Subcutaneous abdominal adipose tissue (tissue), 5 donors: ENCODE measurements around the gene OPRL1.

ENCODE experiments used
- H3K27ac ChIP-seq: one replicate; pipeline ENCODE4 v1.7.0; 2013; ENCODE audit warnings: low read depth, mild to moderate bottlenecking, inconsistent platforms, low read length, moderate library complexity
- H3K27me3 ChIP-seq, 5 donors: one replicate each; pipeline ENCODE4 v1.7.0; 2013; ENCODE audit warnings: low read length in 5 of 5, inconsistent platforms in 1 of 5; ENCODE audit not compliant: control insufficient read depth in 5 of 5, insufficient read depth in 4 of 5
- H3K36me3 ChIP-seq, 5 donors: one replicate each; pipeline ENCODE4 v1.7.0; 2013; ENCODE audit warnings: low read length in 5 of 5; ENCODE audit not compliant: control insufficient read depth in 5 of 5, insufficient read depth in 5 of 5
- H3K4me1 ChIP-seq, 5 donors: one replicate each; pipeline ENCODE4 v1.7.0; 2013; ENCODE audit warnings: low read length in 5 of 5, mild to moderate bottlenecking in 3 of 5, moderate library complexity in 1 of 5; ENCODE audit not compliant: control insufficient read depth in 5 of 5, insufficient read depth in 5 of 5
- H3K4me3 ChIP-seq, 5 donors: one replicate each; pipeline ENCODE4 v1.7.0; 2013; ENCODE audit warnings: low read length in 5 of 5, low read depth in 1 of 5
- H3K9ac ChIP-seq, 5 donors: one replicate each; pipeline ENCODE4 v1.7.0; 2013; ENCODE audit warnings: low read length in 5 of 5, mild to moderate bottlenecking in 4 of 5, moderate library complexity in 3 of 5
- H3K9me3 ChIP-seq, 5 donors: one replicate each; pipeline ENCODE4 v1.7.0; 2013; ENCODE audit warnings: low read length in 5 of 5; ENCODE audit not compliant: control insufficient read depth in 5 of 5
- donor health status: healthy.
- donor health status: healthy.
- donor health status: healthy.
- donor health status: healthy.
- donor health status: healthy.

OPRL1 gene

GRCh38 chr20:64139199-64140060 lies 59.5 kb downstream of the OPRL1 start:
- no peak overlapping the region for H3K9ac ChIP-seq
- H3K27me3 ChIP-seq = peaks cover 5 to 32% (median 14%) of the 10 kb centered on the region in 5 donors
- H3K4me3 ChIP-seq = no peak overlapping the region
- no peaks in the 10 kb centered on the region for H3K36me3 ChIP-seq
- peaks cover 0 to under 1% (median 0%) of the 10 kb centered on the region in 5 donors for H3K9me3 ChIP-seq
- no peaks in the 10 kb centered on the region for H3K4me1 ChIP-seq
- no peak overlapping the region for H3K27ac ChIP-seq

- no peaks in the 10 kb centered on the region for H3K4me1 ChIP-seq
- H3K36me3 ChIP-seq = no peaks in the 10 kb centered on the region
- H3K9me3 ChIP-seq = peaks cover 2 to 9% (median 4%) of the 10 kb centered on the region in 5 donors
- H3K27me3 ChIP-seq = peaks cover 5 to 32% (median 12%) of the 10 kb centered on the region in 5 donors
- no peak overlapping the region for H3K4me3 ChIP-seq
- no peak overlapping the region for H3K9ac ChIP-seq
- no peak overlapping the region for H3K27ac ChIP-seq
These were observed 60.4 kb downstream of the OPRL1 start for GRCh38 chr20:64140061-64140931.

GRCh38 chr20:64140956-64141355 lies 61.1 kb downstream of the OPRL1 start:
- H3K27me3 ChIP-seq = peaks cover 5 to 29% (median 12%) of the 10 kb centered on the region in 5 donors
- H3K27ac ChIP-seq = no peak overlapping the region
- no peak overlapping the region for H3K9ac ChIP-seq
- H3K36me3 ChIP-seq = no peaks in the 10 kb centered on the region
- H3K9me3 ChIP-seq = peaks cover 2 to 15% (median 10%) of the 10 kb centered on the region in 5 donors
- no peaks in the 10 kb centered on the region for H3K4me1 ChIP-seq
- H3K4me3 ChIP-seq = no peak overlapping the region

- Histone ChIP-seq H3K4me1 (no peaks in the 10 kb centered on the region), H3K27ac (no peak overlapping the region), H3K36me3 (no peaks in the 10 kb centered on the region), H3K9me3 (peaks cover 2 to 15% (median 10%) of the 10 kb centered on the region in 5 donors), H3K9ac (no peak overlapping the region), H3K4me3 (no peak overlapping the region), H3K27me3 (peaks cover 5 to 36% (median 12%) of the 10 kb centered on the region in 5 donors)
These were observed 62.7 kb downstream of the OPRL1 start for GRCh38 chr20:64142590-64142989.

GRCh38 chr20:64143018-64143801 lies 63.3 kb downstream of the OPRL1 start:
- Histone ChIP-seq H3K9me3 (peaks cover 2 to 15% (median 10%) of the 10 kb centered on the region in 5 donors), H3K27me3 (peaks cover 6 to 33% (median 14%) of the 10 kb centered on the region in 5 donors), H3K4me3 (no peak overlapping the region), H3K4me1 (no peaks in the 10 kb centered on the region), H3K36me3 (no peaks in the 10 kb centered on the region), H3K27ac (no peak overlapping the region), H3K9ac (no peak overlapping the region)

- peaks cover 2 to 15% (median 10%) of the 10 kb centered on the region in 5 donors for H3K9me3 ChIP-seq
- no peaks in the 10 kb centered on the region for H3K36me3 ChIP-seq
- H3K4me3 ChIP-seq = no peak overlapping the region
- peaks cover 6 to 33% (median 14%) of the 10 kb centered on the region in 5 donors for H3K27me3 ChIP-seq
- H3K4me1 ChIP-seq = no peaks in the 10 kb centered on the region
- no peak overlapping the region for H3K27ac ChIP-seq
- no peak overlapping the region for H3K9ac ChIP-seq
These were observed 64.4 kb downstream of the OPRL1 start for GRCh38 chr20:64144144-64144912.

GRCh38 chr20:64145458-64146300 lies 65.8 kb downstream of the OPRL1 start:
- no peak overlapping the region for H3K27ac ChIP-seq
- no peaks in the 10 kb centered on the region for H3K36me3 ChIP-seq
- no peaks in the 10 kb centered on the region for H3K4me1 ChIP-seq
- H3K4me3 ChIP-seq = no peak overlapping the region
- no peak overlapping the region for H3K9ac ChIP-seq
- H3K9me3 ChIP-seq = peaks cover 2 to 16% (median 10%) of the 10 kb centered on the region in 5 donors
- peaks cover 6 to 28% (median 14%) of the 10 kb centered on the region in 5 donors for H3K27me3 ChIP-seq

- Histone ChIP-seq H3K4me3 (no peak overlapping the region), H3K36me3 (no peaks in the 10 kb centered on the region), H3K9me3 (peaks cover 2 to 16% (median 10%) of the 10 kb centered on the region in 5 donors), H3K27ac (no peak overlapping the region), H3K9ac (no peak overlapping the region), H3K27me3 (peaks cover 6 to 23% (median 10%) of the 10 kb centered on the region in 5 donors), H3K4me1 (no peaks in the 10 kb centered on the region)
These were observed 66.5 kb downstream of the OPRL1 start for GRCh38 chr20:64146301-64146935.
